Erythroblast (primary cell): ENCODE results near the gene DNPH1.

Source experiments
- DNase-seq, 2 experiments: peaks; one replicate each; lab custom pipeline; 2025; lab: John Stamatoyannopoulos, UW
- GATA1 ChIP-seq: IDR thresholded peaks from 2 replicates; pipeline ENCODE4 v1.6.1; 2011; ENCODE audit warnings: low read depth, mild to moderate bottlenecking, control low read depth, low read length, moderate library complexity
- POLR2A ChIP-seq: IDR thresholded peaks from 2 replicates; pipeline ENCODE4 v1.6.1; 2011; ENCODE audit warnings: mild to moderate bottlenecking, low read length

Gene DNPH1

DNA sequence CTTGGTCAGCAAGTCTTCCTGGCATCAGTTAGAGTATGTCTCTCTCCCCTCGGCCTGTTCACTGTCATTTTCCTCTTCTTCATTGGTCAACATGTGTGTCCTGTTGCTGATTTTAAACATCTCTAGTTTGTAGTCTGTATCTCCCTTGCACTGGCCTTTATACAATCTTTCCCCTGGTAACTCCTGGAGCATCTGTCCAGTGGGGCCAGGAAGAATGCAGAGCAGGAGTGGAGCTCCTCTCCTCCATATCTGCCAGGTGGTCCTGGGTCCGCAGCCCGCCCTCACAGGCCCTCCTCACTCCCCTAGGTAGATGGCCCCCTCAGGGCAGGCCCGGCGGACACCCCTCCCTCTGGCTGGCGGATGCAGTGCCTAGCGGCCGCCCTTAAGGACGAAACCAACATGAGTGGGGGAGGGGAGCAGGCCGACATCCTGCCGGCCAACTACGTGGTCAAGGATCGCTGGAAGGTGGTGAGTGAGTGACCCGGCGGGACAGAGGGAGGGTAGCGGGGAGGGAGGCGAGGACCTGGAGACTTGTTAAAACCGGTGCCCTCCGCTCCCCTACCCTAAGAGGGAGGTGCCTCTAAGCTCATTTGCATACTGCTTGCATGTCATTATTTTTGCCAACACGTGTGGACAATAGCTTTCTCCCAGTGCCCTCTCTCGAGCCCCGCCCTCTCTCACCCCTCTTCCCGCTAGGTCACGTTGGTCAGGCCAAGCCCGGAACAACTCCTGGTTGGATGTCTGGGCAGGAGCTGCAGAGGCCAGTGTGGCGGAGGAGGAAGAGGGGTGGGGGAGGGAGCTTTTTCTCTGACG is 17.2 kb upstream of the DNPH1 start:
- peak in 1 of 2 experiments; percentile 50 for DNase-seq
- TF ChIP-seq GATA1 (no peak), POLR2A (no peak)

DNA sequence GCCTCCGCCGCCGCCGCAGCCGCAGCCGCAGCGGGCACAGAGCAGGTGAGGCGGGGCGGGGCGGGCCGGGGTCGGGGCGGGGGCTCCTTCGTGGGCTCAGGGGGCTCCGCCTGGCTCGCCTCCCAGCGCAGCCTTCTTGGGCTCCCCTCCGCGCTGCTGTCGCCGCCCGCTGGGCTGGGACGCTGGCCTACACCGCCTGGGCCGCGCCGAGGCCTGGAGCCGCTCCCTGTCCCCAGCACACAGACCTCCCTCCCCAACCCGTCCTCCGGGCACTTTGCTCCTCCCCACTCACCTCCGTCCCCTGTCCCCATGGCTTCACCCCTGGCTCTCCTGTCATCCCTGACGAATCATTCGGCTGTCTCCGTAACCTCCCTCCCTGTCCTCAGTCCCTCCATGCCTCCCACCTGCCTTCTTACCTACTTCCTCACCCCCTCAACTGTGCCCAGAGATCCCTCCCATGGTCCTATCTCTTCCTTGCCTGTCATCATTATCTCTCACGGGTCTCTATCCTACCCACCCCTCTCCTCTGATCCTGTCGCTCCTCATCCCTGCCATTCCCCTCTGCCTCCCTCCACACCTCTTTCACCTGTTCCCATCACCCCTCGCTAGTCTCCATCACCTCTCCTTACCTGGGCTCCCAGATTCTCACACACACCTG is 14.5 kb upstream of the DNPH1 start:
- TF ChIP-seq GATA1: no peak
- no peak for TF ChIP-seq POLR2A
- no peak for DNase-seq

DNA sequence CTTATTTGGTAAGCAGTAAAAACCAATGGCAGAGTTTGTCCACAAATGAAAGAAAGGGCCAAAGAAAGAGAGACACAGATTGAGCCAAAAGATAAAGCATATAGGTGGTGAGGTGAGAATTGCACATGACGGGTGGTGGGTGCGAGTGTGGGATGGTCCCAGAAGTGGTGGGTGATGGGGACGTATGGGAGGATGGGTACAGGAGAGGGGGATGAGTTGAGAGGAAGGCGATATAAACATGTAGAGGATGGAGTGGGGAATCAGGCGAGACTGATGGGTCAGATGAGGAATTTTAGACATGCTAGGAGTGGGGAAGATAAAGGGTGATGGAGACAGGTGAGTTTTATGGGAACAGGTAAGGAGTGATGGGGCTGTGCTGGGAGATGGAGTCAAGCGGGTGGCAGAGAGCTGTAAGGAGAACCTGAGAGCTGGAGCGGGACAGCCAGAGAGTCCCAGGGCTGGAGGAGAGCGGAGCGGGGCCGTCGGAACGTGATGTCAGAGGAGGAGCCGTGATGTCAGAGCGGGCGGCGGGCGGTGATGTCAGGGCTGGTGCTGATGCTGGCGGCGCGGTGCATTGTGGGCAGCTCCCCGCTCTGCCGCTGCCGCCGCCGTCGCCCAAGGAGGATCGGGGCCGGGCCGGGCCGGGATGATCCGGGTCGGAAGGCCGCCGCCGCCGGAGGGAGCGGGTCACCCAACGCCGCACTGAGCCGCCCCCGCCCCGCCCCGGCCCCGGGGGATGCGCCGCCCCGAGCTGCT is 13.8 kb upstream of the DNPH1 start, which contains the start of gene TTBK1:
TSS of gene TTBK1 (plus strand) at position 574 of the 756 bp plus-strand sequence. CDS start 3,180 bp downstream, outside the sequence.
- peak; percentile 20 to 33 for DNase-seq
- no peak for TF ChIP-seq POLR2A
- TF ChIP-seq GATA1: no peak

DNA sequence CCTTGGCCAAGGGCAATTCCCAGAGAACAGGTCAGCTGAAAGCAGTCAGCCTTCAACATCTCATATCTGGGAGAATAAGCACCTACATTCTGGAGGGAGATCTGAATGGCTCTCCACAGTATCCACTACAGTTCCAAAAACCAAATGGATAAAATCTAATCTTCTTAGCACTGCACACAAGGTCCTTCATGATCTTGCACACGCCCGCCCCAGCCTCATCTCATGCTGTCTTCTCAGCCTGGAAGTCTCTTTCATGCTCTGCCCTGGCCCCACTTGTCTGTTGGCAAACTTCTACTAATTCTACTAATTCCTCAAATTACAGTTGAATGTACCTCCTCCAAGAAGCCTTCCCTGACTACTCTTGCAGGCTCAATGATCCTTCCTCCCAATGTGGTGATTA is 12.2 kb upstream of the DNPH1 start:
- peak; percentile 53 to 85 for DNase-seq
- TF ChIP-seq POLR2A (no peak), GATA1 (peak; percentile 22)

DNA sequence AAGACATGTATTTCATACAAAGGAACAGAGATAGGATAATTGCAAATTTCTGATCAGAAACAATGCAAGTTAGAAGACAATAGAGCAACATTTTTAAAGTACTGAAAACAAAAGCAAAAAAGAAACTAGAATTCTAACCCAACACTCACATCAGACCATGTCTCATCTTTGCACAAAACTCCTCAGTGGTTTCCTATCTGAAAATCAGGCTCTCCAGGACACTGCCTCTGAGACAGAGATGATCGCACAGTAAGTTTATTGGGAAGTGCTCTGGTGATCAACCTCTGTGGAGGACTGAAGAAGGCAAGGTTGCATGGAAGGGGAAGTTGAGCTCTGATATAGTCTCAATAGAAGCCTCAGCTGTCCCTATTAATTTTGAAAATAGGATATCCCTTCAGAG is 11.7 kb upstream of the DNPH1 start:
- TF ChIP-seq GATA1 (no peak), POLR2A (no peak)
- DNase-seq: no peak

DNA sequence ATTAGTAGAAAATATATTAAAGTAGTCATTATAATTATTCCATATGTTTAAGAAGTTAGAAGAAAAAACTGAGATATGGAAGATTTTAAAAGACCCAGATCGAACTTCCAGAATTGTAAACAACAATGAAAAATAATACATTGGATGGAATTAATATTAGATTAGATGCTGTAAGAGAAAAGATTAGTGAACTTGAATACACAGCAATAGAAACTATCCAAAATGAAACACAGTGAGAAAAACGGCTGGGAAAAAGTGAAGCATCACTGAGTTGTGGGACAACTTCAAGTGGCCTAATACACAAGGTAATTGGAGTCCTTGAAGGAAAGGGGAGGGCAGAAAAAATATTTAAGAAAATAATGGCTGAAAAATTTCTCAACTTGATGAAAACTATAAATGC is 9.8 kb upstream of the DNPH1 start:
- TF ChIP-seq GATA1 (no peak), POLR2A (no peak)
- no peak for DNase-seq

DNA sequence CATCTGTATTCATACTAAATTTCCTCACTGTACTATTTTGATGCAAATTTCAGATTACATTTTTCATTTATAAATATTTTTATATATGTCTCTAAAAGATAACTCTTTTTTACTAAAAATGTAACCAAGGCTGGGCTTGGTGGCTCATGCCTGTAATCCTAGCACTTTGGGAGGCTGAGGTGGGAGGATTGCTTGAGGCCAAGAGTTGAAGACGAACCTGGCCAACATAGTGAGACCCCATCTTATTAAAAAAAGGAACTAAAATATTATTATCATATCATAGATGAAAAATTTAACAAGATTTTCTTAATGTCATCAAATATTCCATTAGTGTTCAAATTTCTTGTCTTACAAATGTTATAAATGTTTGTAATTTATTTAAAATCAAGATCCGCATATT is 6.6 kb upstream of the DNPH1 start:
- DNase-seq: no peak
- no peak for TF ChIP-seq GATA1

DNA sequence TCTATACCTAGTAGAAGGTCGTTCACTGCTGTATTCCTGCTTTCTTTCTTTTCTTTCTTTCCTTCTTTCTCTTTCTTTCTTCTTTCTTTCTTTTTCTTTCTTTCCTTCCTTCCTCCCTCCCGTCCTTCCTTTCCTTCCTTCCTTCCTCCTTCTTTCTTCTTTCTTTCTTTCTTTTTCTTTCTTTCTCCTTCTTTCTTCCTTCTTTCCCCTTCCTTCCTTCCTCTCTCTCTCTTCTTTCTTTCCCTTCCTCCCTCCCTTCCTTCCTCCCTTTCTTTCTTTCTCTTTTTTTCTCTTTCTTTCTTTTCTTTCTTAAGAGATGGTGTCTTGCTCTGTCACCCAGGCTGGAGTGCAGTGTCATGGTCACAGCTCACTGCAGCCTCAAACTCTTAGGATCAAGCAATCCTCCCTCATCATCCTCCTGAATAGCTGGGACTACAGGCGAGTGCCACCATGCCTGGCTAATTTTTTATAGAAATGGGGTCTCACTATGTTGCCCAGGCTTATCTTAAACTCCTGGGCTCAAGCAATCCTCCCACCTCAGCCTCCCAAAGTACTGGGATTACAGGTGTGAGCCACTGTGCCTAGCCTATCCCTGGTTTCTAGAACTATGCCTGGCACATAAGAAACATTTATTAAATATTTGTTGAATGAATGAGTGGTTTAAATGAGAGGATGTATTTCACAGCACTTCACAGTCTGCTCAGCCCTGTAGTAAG is 2.6 kb upstream of the DNPH1 start:
- DNase-seq: no peak
- TF ChIP-seq POLR2A (no peak), GATA1 (no peak)

DNA sequence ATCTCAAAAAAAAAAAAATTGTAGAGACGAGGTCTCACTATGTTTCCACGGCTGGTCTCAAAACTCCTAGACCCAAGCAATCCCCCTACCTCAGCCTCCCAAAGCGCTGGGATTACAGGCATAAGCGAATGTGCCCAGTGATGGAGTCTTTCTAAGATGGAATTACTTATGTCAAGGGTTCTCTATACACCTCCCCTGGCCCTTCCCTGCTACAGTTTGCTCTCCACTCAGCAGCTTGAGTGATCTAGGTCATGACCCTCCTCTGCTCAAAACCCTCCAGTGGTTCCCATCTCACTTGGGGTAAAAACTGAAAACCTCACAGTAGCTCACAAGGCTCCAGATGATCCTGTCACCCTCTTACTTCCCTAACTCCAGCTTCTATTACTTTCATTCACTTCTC is 1.8 kb upstream of the DNPH1 start:
- DNase-seq: no peak
- no peak for TF ChIP-seq GATA1
- no peak for TF ChIP-seq POLR2A

DNA sequence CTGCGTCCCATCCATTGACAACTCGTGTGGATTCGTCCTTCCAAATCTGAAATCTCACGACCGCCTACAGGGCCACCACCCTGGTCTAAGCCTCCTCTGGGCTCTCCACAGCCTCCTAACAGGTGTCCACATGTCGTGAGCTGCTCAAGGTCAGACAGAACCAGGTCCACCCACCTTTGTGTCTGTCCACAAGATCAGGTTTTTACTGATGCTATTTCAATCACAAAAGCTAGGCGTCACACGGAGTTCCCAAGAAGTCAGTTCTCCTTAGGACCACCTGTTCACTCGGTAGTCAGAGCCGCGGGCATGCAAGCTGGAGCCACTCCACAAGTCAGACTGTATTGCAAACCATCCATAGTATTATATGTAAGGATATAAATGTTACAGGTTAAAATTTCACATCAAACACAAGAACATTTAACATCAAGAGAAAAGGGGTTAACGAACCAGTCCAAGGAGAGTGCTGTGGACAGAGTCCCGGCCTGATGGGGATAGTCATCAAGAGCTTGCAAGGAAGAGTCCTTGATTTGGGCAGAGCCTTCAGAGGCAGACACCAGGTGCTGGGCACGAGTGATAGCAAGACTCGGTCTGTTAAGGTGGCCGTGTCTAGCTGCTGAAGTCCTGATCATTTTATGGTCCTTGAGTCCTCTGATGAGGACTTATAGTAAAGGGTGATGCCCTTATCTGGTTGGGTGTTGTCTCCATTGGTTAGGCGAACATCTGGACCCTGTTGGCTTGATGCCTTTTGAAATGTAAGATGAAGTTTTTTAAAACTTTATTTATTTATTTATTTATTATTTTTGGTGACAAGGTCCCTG is 731 bp upstream of the DNPH1 start:
- TF ChIP-seq GATA1 (no peak), POLR2A (no peak)
- peak; percentile 31 to 43 for DNase-seq

DNA sequence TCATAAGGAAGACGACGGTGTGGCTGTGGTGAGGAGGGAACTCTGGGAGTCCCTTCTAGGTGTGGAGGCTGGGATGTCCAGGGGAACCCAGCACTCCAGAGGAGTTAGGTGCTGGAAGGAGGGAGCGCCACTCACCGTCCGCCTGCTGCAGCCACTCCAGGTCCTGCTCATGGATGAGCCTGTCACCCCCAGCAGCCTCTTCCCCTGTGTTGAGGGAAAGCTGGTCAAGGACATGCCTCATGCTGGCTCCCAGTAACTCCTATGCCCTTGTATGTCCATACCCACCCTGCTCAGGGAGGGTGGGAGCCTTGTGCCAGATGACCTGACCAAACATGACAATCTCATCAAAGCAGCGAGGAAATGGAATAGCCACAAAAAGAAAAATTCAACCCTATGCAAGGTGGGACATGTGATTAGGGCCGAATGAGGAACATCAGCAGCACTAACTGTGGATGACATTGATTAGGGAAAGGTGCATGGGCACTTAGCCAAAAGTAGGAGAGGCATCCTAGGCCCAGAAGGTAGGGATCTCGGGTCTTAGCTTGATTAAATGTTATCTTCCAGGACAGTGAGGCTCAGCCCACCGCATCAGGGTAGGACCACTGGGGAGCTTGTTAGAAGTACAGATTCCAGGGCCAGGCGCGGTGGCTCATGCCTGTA is 3.0 kb downstream of the DNPH1 start:
- peak in 1 of 2 experiments; percentile 76 for DNase-seq
- TF ChIP-seq POLR2A: no peak
- no peak for TF ChIP-seq GATA1

DNA sequence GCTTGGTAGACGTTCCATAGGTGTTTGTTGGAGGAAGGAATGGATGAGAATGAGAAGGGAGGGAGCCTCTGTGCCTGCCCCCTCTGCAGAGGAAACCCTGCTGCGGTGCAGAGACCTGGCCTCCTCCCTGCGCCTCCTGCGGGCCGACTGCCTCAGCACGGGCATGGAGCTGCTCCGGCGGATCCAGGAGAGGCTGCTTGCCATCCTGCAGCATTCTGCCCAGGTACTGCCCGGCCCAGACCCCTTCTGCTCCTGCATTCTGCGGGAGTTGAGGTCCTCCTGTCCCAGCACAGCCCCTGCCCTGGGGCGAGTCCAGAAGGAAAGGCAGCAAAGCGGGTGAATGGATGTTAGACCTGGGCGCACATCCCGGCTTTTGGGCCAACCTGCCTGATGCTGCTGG is 6.1 kb downstream of the DNPH1 start:
- DNase-seq: no peak
- TF ChIP-seq GATA1: no peak
- no peak for TF ChIP-seq POLR2A
